CD4-positive, alpha-beta T cell treated with Interleukin-1 beta for 1 hour (primary cell): Measurements from ENCODE around the gene MFSD6.
A peak's percentile ranks its signal among the peaks of the same experiment; 100 is the strongest.
"Not testable (repeated sequence)": the region's sequence is repeated elsewhere in the genome, so short reads cannot be mapped to it uniquely, and the experiment has no call there.

Experiments
- DNase-seq, 2 donors: peaks; one replicate each; pipeline ENCODE4 v3.0.0-alpha.2; 2020 to 2022

The MFSD6 gene

DNA sequence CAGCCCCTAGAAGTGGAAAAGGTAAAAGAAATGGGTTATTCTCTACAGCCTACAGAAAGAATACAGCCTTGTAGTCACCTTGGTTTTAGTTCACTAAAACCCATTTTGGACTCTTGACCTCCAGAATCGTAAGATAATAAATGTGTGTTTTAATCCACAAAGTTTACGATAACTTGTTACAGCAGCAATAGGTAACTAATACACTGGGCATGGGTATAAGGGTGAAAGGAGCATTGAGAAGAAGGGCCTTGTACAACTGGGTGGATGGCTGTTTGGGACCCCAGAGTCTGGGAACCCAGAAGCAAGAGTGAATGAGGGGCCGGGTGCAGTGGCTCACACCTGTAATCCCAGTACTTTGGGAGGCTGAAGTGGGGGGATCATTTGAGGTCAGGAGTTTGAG, 2.2 kb upstream of the MFSD6 start:
- DNase-seq: no peak

DNA sequence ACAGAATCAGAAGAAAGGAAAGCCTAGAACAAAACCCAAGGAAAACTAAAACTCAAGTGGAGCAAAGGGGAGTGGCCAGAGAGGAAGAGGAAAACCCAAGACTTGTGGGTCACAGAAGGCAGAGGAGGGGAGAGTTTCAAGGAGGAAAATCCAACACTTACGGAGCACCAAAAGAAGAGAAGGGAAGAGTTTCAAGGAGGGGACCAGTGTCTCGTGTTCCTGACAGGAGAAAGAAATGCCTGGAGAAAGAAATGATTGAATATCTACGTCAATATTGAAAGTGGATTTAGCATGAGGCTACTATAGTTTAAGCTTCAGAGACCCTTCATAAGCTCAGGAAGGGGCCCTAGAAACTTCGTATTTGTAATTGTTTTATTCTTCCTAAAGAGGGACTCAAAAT, 1.4 kb upstream of the MFSD6 start:
- no peak for DNase-seq

- peak in 1 of 2 donors; percentile 76 for DNase-seq
Observed at GRCh38 chr2:190407246-190407661, 901 bp upstream of the MFSD6 start.

DNA sequence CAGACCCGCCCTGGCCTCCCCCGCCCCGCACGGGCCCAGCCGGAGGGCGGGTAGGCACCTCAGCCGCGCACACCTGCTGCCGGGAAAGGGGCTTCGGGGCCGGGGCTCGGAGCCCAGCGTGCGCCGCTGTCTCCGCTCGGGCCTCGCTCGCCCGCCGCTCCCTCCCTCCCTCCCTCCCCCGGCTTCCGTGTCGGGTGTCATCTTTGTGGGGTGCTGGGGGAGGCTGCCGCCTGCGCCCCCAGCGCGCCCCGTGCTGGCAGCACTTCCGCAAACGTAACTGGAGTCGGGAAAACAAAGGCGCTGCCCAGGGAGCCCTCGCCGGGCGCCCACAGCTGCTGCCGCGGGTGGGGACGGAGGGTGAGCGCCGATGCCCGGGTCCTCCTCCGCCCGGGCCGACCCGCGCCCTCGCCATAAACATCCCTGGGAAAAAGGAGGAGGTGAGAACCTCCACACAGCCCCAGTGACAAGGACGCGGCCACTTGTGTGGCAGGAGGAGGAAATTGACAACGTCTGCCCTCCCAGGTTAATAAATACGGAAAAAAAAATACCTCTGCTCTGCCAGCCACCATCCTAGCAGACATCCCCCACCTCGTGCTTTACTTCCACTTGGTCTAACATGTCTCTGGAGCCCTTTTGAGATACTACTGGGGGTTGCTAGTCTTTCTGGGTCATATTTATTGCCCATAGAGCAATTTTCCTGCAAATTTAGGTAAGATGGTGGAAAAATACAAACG, 550 bp downstream of the MFSD6 start:
- DNase-seq: peak; percentile 84 to 86

DNA sequence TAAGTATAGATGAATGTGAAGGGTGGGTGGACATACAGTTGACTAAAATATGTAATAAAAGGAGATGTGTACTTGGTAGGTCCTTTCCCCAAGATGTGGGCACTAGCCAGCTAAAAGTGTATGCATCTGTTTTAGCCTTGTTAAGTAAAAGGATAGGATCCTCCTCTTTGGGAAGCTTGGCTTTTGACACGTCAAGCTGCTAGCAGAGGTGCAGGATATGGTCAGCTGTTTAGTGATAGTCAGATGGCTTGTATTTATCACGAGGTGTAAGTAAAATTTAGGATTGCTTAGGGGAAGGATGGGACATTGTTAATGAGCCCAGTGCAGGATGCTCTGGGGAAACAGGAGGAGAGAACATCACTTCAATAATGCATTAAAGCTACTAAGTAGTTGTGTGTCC, 1.5 kb downstream of the MFSD6 start:
- no peak for DNase-seq

GRCh38 chr2:190410166-190410565, 2.0 kb downstream of the MFSD6 start:
- DNase-seq: no peak

GRCh38 chr2:190412966-190413365, 4.8 kb downstream of the MFSD6 start:
- DNase-seq: no peak

DNA sequence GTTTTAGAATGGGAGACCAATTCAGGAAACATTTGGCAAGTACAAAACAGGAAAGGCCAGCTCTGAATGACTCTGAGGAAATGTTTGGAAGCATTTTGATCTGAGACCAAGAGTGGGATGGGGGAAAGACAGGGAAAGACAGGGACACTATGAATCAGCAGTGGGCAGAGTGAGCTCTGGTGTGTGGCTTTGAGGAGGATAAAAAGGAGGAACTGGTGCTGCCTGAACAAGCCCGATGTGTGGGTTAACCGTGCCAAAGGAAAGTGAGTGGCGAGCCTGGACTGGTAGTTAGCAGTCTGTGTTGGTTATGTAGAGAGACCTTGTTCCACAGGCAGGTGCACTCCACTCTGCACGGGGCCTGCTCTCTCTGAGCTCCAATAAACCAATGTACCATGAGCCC, 5.3 kb downstream of the MFSD6 start:
- no peak for DNase-seq

DNA sequence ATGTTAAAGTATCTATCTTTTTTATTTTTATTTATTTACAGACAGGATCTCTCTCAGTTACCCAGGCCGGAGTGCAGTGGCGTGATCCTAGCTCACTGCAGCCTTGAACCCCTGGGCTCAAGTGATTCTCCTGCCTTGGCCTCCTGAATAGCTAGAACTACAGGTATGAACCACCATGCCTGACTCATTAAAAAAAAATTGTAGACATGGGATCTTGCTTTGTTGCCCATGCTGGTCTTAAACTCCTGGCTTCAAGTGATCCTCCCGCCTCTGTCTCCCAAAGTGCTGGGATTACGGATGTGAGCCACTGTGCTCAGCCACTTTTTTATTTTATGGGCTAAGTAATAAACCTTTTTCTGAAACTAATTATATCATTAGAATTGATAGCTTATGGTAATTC, 7.1 kb downstream of the MFSD6 start:
- DNase-seq: no peak

- DNase-seq: peak in 1 of 2 donors; percentile 29
Observed at GRCh38 chr2:190415794-190416775, 7.9 kb downstream of the MFSD6 start.

DNA sequence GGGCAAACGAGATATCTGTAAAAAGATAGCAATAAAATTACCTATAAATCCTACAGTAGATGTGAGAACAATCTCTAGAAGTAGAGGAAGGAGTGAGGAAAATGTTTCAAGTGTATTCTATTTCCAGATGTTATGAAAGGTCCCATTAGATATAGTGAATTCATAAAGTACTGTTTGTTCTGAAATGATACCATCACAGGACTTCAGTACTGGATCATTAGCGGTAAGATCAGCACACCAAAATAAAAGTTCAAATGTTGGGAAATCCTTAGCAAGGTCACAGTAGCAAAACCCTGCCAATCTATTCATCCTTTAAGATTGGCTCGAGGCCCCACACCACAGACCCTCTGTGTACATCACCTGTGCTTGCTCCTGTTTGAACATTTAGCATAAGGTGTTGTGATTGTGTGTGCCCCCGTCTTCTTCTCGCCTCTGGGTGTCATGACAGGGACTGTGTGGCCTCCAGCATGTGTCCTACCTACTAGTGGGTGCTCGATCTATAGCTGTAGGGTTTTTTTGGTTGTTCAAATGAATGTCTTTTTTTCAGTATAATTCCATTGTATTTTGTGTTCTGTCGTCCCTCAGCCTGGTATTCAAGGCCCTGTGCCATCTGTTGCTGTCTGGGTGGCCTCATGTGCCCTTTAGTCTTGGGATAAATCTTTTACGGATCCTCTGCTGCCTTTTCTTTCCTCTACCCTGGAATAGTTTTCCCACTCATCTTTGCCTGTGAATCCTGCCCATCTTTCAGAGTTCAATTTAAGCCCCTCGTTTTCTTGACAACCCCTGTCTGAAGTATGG, 9.1 kb downstream of the MFSD6 start:
- no peak for DNase-seq

DNA sequence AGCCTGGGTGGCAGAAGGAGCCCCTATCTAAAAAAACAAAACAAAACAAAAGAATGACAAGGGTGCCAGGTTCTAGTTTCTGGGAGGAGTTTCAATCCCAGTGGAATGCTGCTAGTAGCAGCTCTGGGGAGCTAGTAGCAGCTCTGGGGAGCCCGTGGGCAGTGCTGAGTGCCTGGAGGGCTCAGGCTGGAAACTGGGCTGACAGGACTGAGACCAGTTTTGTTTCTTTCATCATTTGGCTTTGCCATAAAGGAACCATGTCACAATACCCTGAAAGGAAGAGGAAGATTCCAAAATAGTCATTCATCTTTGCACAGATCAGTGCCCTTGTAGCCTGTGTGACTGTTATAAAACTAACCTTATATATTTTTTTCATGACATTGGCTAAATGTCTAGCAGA, 10.6 kb downstream of the MFSD6 start:
- no peak for DNase-seq

DNA sequence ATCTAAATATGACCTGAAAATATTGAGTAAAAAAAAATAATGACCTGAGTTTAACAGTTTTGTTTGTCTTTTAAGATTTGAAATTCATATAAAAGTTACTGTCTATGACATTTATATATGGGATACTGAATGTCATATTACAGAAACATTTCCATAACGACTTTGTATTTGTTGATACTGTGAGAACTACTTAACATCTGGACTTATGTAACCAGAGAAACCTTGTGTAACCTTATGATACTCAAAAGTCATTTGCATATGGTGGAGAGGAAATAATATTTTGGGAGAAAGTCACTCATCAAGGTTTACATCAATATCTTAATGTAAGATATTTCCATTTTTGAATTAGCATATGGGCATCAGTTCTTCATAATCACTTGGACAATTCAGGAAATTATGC, 12.6 kb downstream of the MFSD6 start:
- DNase-seq: no peak

DNA sequence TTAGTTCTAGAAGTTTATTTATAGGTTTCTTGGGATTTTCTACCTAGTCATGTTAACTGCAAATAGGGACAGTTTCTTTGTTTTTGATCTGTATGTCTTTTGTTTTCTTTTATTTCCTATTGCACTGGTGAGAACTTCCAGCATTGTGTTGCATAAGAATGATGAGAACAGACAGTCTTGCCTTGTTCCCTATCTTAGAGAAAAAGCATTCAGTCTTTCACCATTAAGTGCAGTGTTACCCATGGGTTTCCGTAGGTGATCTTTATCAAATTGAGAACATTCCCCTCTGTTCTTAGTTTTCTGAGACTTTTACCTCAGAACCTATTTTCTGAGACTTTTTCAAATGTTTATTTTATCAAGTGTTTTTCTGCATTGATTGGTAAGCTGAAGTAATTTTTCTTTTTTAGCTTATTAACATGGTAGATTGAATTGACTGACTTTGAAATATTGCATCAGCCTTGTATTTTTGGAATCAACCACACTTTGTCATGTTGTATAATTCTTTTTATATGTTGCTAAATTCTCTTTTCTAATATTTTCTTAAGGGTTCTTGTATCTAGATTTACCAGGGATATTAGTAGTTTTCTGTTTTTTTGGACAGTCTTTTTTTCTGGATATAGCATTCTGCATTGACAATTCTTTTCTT, 17.2 kb downstream of the MFSD6 start:
- DNase-seq: no peak

DNA sequence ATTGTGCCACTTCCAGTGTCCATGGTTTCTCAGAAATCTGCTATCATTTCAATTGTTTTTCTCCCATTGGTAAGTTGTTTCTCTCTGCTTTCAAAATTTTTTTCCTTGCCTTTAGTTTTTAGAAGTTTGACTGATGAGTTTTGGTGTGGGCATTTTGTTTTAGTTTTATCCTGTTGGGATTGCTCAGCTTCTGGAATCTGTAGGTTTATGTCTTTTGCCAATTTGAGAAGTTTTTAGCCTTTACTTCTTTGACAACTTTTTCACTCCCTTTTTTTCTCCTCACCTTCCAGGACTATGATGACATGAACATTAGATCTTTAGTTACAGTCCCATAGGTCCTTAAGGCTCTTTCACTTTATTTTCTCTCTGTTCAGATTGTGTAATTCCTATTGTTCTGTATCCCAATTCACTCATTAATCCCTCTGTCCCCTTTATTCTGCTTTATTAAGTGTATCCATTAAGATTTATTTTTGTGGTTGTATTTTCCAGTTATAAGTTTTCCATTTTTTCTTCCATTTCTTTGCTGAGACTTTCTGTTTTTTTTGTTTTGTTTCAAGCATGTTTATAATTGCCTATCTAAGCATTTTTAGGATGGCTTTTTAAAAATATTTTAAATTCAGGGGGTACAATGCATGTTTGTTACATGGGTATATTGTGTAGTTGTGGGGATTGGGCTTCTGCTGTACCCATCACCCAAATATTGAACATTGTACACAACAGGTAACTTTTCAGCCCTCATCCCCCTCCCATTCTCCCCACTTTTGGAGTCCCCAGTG, 17.9 kb downstream of the MFSD6 start:
- DNase-seq: no peak

DNA sequence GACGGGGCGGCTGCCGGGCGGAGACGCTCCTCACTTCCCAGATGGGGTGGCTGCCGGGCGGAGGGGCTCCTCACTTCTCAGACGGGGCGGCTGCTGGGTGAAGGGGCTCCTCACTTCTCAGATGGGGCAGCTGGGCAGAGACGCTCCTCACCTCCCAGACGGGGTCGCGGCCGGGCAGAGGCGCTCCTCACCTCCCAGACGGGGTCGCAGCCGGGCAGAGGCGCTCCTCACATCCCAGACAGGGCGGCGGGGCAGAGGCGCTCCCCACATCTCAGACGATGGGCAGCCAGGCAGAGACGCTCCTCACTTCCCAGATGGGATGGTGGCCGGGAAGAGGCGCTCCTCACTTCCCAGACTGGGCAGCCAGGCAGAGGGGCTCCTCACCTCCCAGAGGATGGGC, 22.7 kb downstream of the MFSD6 start:
- DNase-seq: not testable (repeated sequence)

- no peak for DNase-seq
Observed at GRCh38 chr2:190431907-190432306, 23.8 kb downstream of the MFSD6 start.

- DNase-seq: no peak
Observed at GRCh38 chr2:190432567-190433231, 24.5 kb downstream of the MFSD6 start.

DNA sequence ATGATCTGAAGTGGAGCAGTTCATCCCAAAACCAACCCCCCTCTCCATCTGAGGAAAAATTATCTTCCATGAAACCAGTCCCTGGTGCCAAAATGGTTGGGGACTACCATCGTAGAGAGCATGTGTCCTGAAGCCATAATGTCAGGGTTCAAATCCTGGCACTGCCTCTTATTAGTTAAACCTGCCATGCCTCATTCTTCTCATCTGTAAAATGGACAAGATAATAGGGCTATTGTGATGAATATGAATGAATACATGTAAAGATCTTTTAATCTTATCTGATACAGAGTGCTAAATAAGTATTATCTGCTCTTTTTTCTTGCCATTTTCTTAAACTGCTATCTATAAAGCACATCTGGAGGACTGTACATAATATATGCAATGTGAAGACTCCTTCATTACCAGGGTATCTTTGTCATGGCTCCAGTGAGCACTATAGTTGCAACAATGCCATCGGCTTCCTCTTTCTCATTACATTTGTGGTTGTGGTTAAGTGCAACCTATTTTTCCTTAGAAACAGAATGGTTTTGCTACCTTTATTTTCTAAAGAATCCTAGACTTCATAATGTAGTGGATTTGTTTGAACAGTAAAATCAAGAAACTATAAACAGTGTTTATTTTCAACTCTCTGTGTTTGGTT, 27.0 kb downstream of the MFSD6 start:
- no peak for DNase-seq

GRCh38 chr2:190436557-190436956, 28.4 kb downstream of the MFSD6 start:
- no peak for DNase-seq

- no peak for DNase-seq
Observed at GRCh38 chr2:190440113-190440512, 32.0 kb downstream of the MFSD6 start.
